ENCODE measurements around the gene CCER1. TPM values are rescaled to one million over a fixed set of nuclear protein-coding genes. Genes with fewer than 3 reads are reported as not detected.

Gene CCER1
- polyA plus RNA-seq, 3 donors, result not detected

- Histone ChIP-seq H3K27ac (ENCODE audit: low read depth in 1 of 2, low read length in 2 of 2) (no peak overlapping the region), H4K20me1 (ENCODE audit: insufficient read depth, low read length) (no peaks in the 10 kb centered on the region), H3K79me2 (ENCODE audit: insufficient read depth, low read length) (no peaks in the 10 kb centered on the region), H3K4me3 (replicated peaks in 1 of 3; ENCODE audit: low read depth in 2 of 3, low read length in 3 of 3) (no peak overlapping the region), H3K4me2 (replicated peaks; ENCODE audit: extremely low read depth, low read length, poor library complexity, severe bottlenecking) (no peak overlapping the region), H3K27me3 (ENCODE audit: control insufficient read depth in 2 of 2, insufficient read depth in 2 of 2, low read length in 2 of 2) (no peaks in the 10 kb centered on the region), H3K4me1 (ENCODE audit: control insufficient read depth in 1 of 2, insufficient read depth in 2 of 2, low read length in 2 of 2) (no peaks in the 10 kb centered on the region), H3K36me3 (replicated peaks in 1 of 2; ENCODE audit: control insufficient read depth in 1 of 2, insufficient read depth in 2 of 2, low read length in 2 of 2) (no peaks in the 10 kb centered on the region), H2AFZ (ENCODE audit: insufficient read depth, low read depth, low read length, poor library complexity, severe bottlenecking) (no peak overlapping the region), H3K9me3 (replicated peaks in 1 of 2; ENCODE audit: control insufficient read depth in 1 of 2, insufficient read depth in 1 of 2, low read length in 2 of 2) (peaks cover 0 to 6% of the 10 kb centered on the region in 2 donors), H3K9ac (ENCODE audit: insufficient read depth, low read length, poor library complexity, severe bottlenecking) (no peak overlapping the region)
- intact Hi-C loops (cut with micrococcal nuclease), result loop anchor here (5.0 to 10.0 kb wide), 2 partner anchors 1415 to 1417 kb away; no protein-coding TSS in a partner anchor
- H3K27ac Mint-ChIP-seq, result no peak overlapping the region
- no peak overlapping the region for H3K4me3 Mint-ChIP-seq
- peak in 2 of 3 donors; percentile 16 to 21 for DNase-seq
- H3K9me3 Mint-ChIP-seq, result peaks cover 0 to 7% (median under 1%) of the 10 kb centered on the region in 7 donors
- 6% methylated on average over 2 of the region's 4 CpGs for WGBS (ENCODE audit: insufficient coverage)
- H3K36me3 Mint-ChIP-seq, result no peaks in the 10 kb centered on the region
- no peaks in the 10 kb centered on the region for H3K27me3 Mint-ChIP-seq (ENCODE audit: low read depth in 3 of 3)
- TF ChIP-seq, protein P1, sequence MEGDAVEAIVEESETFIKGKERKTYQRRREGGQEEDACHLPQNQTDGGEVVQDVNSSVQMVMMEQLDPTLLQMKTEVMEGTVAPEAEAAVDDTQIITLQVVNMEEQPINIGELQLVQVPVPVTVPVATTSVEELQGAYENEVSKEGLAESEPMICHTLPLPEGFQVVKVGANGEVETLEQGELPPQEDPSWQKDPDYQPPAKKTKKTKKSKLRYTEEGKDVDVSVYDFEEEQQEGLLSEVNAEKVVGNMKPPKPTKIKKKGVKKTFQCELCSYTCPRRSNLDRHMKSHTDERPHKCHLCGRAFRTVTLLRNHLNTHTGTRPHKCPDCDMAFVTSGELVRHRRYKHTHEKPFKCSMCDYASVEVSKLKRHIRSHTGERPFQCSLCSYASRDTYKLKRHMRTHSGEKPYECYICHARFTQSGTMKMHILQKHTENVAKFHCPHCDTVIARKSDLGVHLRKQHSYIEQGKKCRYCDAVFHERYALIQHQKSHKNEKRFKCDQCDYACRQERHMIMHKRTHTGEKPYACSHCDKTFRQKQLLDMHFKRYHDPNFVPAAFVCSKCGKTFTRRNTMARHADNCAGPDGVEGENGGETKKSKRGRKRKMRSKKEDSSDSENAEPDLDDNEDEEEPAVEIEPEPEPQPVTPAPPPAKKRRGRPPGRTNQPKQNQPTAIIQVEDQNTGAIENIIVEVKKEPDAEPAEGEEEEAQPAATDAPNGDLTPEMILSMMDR (IDR thresholded peaks at IDR 0.05), result peak; percentile 80
- H3K4me1 Mint-ChIP-seq, result no peaks in the 10 kb centered on the region
Measured at GRCh38 chr12:90959538-90960139, 4.7 kb upstream of the CCER1 start.

DNA sequence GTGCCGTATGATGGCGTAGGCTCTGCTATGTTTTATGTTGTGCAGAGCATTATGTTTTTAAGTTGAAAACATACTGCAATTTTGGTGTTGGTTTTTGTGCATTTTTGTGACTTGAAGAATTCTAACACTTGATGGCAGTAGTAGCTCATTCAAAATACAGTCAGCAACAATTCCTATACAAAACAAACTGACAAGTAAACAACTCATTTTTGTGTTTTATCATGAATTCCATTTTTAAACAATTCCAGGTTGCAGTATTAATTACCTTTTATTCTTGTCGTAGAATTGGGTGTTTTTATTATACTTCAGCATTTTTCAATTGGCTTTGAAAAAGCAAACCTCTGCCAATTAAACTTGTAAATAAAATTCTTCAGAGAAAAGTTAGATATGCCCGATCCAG is 4.1 kb upstream of the CCER1 start:
- no CpG with 5 or more reads among the region's 4 CpGs for WGBS (ENCODE audit: insufficient coverage)
- intact Hi-C loops (cut with micrococcal nuclease), result loop anchor here (5.0 to 10.0 kb wide), 2 partner anchors 1414 to 1417 kb away; no protein-coding TSS in a partner anchor
- H2AFZ ChIP-seq (ENCODE audit: insufficient read depth, low read depth, low read length, poor library complexity, severe bottlenecking), result no peak overlapping the region
- H3K4me3 ChIP-seq (replicated peaks in 1 of 3; ENCODE audit: low read depth in 2 of 3, low read length in 3 of 3), result no peak overlapping the region
- no peaks in the 10 kb centered on the region for H4K20me1 ChIP-seq (ENCODE audit: insufficient read depth, low read length)
- no peaks in the 10 kb centered on the region for H3K36me3 Mint-ChIP-seq
- DNase-seq, result no peak
- H3K27ac ChIP-seq (ENCODE audit: low read depth in 1 of 2, low read length in 2 of 2), result no peak overlapping the region
- no peaks in the 10 kb centered on the region for H3K4me1 ChIP-seq (ENCODE audit: control insufficient read depth in 1 of 2, insufficient read depth in 2 of 2, low read length in 2 of 2)
- no peaks in the 10 kb centered on the region for H3K36me3 ChIP-seq (replicated peaks in 1 of 2; ENCODE audit: control insufficient read depth in 1 of 2, insufficient read depth in 2 of 2, low read length in 2 of 2)
- H3K9ac ChIP-seq (ENCODE audit: insufficient read depth, low read length, poor library complexity, severe bottlenecking), result no peak overlapping the region
- no peak overlapping the region for H3K4me3 Mint-ChIP-seq
- no peaks in the 10 kb centered on the region for H3K27me3 ChIP-seq (ENCODE audit: control insufficient read depth in 2 of 2, insufficient read depth in 2 of 2, low read length in 2 of 2)
- no peak overlapping the region for H3K4me2 ChIP-seq (replicated peaks; ENCODE audit: extremely low read depth, low read length, poor library complexity, severe bottlenecking)
- no peaks in the 10 kb centered on the region for H3K27me3 Mint-ChIP-seq (ENCODE audit: low read depth in 3 of 3)
- H3K27ac Mint-ChIP-seq, result no peak overlapping the region
- TF ChIP-seq, protein P1 (IDR thresholded peaks at IDR 0.05), result no peak
- peaks cover under 1 to 11% (median 3%) of the 10 kb centered on the region in 7 donors for H3K9me3 Mint-ChIP-seq
- peaks cover 0 to 12% of the 10 kb centered on the region in 2 donors for H3K9me3 ChIP-seq (replicated peaks in 1 of 2; ENCODE audit: control insufficient read depth in 1 of 2, insufficient read depth in 1 of 2, low read length in 2 of 2)
- H3K4me1 Mint-ChIP-seq, result no peaks in the 10 kb centered on the region
- no peaks in the 10 kb centered on the region for H3K79me2 ChIP-seq (ENCODE audit: insufficient read depth, low read length)
